Measurements from ENCODE around the gene SYTL2.
A peak's percentile ranks its signal among the peaks of the same experiment; 100 is the strongest.
"Not testable (repeated sequence)": the region's sequence is repeated elsewhere in the genome, so short reads cannot be mapped to it uniquely, and the experiment has no call there.

The SYTL2 gene

DNA sequence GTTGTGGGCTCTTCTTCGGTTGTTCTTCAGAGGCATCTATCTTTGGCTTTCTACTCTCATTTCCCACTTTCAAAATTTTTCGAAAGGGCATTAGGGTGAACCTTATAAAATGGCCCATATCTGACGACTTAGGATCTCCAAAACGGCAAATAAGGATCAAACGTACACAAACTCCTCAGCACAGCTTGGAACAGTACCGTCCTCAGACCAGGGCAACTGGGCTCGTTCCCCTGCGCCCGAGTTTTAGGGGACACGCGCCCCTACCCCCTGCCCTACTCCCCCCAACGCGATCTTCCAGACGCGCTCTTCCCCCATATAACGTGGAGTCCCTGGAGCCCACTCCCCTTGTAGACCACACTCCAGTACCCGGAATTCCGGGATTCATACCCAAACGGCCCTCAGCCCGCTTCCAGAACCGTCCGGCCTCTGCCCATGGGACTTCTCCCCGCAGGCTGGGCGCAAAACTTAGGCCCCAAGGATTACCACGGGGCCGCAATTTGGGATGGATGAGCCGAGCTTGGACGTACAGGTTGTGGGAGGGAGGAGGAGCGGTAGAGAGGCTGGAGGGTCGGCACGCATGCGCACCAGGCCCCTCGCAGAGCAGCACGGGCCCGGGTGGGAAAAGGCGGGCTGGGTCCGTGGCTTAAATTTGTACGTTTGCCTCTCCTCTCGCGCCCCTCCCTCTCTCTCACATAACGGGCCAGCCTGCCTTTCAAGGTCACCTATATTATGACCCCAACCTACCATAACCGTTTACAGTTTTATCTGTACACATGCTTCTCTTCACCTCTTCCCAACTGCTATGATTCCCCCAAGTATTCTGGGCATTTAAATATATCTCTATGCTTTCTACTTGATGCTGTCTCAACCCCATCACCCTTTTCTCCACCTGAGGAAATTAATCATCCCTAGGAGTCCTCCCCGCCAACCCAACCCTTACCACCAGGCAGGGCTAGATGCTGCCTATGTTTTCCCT is 128.3 kb downstream of the SYTL2 start:
- peak; percentile 43 for DNase-seq (ENCODE audit: low read depth)

DNA sequence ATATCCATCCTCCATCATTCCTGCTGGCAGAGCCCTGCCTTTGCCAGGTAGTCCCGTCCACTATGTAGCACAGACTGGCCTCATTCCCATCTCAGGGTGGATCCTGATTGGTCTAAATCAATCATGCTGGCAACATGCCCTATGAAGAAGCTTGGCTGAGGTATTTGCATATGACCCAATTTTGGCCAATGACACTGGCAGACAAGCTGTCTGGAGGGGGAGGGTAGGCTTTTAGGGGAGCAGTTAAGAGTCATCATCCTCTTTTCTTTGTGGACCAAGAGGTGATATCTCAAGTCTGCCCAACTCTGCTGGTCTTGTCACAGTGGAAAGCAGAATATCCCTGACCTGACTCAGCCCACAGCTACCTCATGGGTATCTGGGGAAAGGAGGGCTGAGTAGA is 130.0 kb downstream of the SYTL2 start:
- DNase-seq (ENCODE audit: low read depth): no peak

DNA sequence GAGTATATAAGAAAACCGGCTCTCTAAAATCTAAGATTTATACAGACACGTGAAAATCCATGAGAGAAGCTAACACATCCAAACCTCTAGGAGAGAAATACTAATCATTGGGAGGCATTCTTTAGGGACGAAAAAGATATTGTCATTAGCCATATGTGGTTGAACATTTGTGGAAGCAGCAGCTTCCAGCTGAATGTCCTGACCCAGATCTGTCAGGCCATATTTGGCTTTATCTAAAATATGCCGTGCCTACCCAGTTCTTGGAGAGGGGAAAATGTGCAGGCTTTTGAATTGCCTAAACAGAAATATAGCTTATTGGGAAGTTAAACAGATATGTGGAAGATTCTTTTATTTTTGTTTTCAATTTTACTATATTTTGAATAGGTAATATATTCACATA is 131.4 kb downstream of the SYTL2 start:
- no peak for DNase-seq (ENCODE audit: low read depth)

DNA sequence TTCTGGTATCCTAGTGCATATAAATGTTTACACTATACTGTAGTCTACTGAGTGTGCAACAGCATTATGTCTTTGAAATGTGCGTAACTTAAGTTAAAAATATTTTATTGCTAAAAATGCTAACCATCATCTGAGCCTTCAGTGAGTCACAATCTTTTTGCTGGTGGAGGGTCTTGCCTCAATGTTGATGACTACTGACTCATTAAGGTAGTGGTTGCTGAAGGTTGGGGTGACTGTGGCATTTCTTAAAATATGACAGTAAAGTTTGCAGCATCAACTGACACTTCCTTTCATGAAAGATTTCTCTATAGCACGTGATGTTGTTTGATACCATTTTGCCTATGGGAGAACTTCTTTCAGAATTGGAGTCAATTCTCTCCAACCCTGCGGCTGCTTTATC is 137.5 kb downstream of the SYTL2 start:
- DNase-seq (ENCODE audit: low read depth): no peak

DNA sequence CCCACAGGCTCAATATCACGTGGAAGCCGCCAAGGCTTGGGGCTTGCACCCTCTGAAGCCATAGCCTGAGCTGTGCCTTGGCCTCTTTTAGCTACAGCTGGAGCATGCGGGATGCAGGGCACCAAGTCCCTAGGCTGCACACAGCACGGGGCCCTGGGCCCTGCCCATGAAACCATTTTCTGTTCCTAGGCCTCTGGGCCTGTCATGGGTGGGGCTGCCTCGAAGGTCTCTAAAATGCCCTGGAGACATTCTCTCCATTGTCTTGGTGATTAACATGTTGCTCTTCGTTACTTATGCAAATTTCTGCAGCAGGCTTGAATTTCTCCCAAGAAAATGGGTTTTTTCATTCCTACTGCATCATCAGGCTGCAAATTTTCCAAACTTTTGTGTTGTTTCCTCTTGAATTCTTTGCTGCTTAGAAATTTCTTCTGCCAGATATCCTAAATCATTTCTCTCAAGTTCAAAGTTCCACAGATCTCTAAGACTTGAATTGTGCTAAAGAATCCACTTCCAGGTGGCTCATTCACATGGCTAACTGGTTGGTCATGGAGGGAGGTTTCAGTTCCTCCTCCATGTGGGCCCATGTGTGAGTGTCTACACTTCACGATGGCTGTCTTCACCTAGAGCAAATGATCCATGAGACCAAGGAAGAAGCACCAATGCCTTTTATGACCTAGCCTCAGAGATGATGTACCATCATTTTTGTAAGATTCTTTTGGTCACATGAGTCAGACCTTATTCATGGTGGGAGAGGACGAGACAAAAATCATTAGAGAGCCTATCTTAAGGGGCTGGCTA is 138.6 kb downstream of the SYTL2 start:
- no peak for DNase-seq (ENCODE audit: low read depth)

DNA sequence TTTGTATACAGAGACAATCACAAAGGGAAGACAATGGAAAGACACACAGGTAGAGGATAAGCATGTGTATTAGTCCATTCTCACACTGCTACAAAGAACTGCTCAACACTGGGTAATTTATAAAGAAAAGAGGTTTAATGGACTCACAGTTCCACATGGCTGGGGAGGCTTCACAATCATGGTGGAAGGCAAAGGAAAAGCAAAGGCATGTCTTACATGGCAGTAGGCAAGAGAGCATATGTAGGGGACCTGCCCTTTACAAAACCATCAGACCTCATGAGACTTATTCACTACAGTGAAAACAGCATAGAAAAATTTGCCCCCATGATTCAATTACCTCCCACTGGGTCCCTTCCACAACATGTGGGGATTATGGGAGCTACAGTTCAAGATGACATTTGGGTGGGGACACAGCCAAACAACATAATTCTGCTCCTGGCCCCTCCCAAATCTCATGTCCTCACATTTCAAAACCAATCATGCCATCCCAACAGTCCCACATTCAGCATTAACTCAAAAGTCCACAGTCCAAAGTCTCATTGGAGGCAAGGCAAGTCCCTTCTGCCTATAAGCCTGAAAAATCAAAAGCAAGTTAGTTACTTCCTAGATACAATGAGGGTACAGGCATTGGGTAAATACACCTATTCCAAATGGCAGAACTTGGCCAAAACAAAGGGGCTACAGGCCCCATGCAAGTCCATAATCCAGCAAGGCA is 139.8 kb downstream of the SYTL2 start:
- DNase-seq (ENCODE audit: low read depth): not testable (repeated sequence)

DNA sequence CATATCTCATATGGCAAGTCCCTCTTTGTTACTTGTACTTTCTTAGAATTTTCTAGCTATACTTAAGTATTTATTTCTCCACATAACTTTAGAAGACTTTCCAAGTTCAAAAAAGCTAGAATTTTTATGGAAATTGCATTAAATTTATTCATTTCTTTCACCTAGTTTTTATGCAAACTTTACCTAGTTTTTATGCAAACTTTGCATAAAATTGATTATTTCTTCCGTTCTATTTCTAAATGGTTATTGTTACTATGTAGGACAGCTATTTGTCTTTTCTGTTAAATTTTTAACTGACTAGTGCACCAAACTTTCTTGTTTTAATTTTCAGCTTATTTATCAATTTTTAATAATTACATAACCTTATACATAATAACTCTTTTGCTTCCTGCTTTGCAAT is 142.8 kb downstream of the SYTL2 start:
- DNase-seq (ENCODE audit: low read depth): no peak

DNA sequence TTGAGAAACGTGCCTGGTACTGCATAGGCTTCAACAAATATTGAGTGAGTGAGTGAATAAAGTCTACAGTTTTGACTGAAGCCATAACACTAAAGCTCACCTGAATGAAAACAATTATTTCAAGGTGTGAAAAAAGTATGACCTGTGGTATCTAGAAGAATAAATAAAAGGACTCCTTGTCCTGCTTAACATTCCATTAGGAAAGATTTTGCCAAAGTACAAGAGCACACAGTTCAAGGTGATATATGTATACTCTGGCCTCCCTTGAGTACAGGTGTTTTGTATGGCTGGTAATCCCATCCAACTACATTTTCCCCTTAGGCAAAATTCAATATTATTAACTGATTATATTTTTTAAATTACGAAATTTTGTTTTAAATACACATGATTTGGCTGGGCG is 144.3 kb downstream of the SYTL2 start:
- no peak for DNase-seq (ENCODE audit: low read depth)

DNA sequence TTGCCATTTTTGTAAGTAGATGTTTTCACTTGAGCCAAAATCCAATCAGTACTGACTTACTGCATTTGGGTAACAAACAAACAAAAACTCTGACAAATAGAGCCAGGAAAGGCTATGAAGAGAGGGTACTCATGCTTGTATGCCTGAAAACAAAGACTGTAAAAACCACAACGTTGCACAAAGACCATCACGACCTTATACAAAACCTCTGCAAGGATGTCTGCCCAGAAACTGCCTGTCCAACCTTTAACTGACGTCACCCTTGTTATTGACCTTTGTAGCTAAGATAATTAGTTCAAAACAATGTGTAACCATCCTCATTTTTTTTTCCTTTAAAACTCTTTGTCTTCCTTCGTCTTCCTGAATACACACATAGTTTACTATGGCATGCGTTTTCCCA is 145.2 kb downstream of the SYTL2 start:
- DNase-seq (ENCODE audit: low read depth): no peak

DNA sequence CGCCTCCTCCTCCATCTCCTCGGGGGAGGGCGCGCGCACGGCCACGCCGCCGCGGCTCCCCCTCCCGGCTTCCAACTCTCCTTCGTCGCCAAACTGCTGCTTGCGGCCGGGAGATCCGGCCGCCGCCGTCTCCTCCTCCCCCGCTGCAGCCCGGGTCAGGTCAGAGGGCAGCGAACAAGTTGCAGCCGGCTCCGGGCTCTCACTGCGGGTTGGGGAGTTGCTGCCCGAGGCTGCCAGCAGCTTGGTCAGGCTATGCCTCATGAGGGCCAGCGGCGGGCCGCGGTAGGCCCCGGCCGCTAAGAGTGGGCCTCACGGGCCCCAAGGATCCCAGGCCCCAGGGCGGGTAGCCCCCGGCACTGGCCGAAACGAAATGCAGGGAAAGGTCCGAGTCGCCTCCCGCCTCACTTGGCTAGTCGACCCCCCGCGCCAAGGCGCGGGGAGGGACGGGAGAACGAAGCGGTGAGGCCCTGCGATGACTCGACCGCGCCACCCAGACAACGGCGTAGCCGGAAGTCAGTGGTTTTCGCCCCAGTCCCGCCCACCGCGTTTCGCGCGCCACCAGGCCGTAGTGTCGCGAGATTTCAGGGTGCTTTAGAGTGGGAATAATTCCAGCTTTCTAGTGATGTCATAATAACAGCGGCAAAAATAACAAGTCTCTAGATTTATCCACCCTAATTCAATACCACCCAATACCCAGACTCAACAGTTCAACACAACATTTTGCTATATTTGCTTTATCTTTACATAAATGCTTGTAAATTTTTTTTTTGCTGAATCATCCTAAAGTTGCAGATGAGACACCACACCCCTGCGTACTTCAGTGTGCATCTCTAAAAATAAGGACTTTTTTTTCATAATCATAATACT is 146.1 kb downstream of the SYTL2 start, which contains the start of gene CREBZF:
CREBZF (minus strand) TSS at position 515 of the 867 bp plus-strand sequence; CDS start at position 261, 254 bp downstream.
- peak; percentile 88 for DNase-seq (ENCODE audit: low read depth)

DNA sequence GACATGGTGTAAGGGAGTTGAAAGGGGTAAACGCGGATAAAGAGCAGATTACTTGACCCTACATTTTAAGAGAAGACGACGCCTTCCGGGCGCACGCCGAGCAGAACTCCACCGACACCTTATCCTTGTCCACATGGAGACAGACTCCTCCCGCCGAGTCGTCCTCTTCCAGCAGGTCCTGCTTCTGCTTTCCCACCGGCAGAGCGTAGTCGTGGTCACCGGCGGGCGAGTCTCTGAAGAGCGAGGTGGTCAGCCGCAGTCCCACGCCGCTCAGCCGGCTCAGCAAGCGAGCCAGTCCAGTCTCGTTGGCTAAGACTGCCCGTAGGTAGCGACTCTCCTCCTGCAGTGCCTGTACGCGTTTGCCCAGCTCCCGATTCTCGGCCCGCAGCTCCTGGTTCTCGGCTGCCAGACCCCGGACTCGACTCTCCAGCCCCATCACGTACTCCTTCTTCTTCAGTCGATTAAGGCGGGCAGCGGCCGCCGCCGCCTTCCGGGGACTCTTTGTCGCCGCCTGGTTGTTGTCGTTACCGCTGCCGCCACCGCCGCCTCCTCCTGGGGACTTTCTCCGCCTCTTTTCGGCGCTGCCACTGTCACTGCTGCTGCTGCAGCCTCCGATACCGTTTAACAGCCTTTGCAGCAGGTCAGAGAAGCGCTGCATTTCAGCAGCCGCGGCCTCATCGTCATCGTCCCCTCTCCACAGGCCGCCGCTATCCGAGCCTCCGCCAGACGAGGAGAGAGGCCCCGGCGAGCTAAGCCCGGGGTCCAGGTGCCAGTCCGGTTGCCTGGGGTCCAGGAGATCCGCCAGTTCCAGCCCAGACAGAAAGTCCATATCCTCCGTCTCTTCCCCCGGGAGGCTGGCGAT is 147.0 kb downstream of the SYTL2 start:
- DNase-seq (ENCODE audit: low read depth): peak; percentile 73

DNA sequence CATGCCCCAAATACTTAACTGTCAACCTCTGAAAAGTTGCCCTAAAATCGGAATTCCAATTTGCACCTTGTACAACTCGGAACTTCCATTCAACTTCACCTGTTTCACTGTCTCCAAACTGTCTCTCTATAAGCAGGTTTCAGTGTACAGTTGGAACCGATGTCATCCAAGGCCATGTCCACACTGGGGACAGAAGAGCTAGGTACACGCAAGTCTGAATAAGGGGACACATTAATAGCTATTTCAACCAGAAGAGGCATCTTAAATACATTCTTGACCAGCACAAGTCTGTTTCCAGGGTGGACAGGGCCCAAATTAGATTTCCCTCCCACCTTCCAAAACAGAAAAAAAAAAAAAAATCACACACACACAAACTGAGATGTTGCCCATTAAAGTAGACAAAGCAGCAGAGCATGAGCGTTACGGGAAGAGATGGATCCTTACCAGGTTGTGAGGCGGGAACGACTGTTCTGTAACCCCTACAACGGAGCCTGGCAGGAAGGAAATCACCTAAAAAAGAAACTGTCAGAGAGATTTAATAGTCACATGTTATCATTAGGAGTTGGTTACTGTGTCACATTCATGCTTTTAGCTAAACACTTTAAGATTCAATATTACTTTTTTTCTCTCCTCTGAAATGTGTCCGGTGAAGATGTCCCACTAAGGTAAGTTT is 147.7 kb downstream of the SYTL2 start:
- DNase-seq (ENCODE audit: low read depth): no peak

DNA sequence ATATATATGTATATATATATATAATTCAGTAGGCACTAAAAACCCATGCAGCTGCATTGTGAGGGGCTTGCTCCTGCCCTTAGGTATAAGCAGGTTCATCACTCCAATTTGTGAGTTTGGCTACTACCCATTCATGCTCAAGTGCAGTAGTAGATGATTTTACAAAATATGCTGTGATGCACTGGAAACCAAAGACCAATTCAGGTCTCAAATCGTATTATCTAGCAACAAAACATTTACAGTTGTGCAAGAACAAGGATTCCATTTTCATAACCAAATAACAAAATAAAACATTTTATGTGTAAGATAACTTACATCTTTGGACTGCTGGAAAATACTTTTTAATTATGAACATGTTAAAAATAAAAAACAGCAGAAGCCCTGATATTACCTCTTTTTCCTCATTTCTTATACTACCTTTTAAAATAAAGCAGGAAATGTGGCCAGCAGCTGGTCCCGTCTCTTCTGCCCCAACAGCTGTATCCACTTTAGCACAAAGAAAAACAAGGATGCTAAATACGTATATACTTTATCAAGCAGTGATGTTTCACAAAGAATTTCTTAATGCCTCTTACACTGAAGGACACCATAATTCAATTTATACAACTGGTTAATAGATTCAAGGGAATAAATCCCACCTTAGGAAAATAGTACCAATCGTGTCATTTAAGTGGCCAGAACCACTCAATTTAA is 148.8 kb downstream of the SYTL2 start:
- DNase-seq (ENCODE audit: low read depth): no peak

DNA sequence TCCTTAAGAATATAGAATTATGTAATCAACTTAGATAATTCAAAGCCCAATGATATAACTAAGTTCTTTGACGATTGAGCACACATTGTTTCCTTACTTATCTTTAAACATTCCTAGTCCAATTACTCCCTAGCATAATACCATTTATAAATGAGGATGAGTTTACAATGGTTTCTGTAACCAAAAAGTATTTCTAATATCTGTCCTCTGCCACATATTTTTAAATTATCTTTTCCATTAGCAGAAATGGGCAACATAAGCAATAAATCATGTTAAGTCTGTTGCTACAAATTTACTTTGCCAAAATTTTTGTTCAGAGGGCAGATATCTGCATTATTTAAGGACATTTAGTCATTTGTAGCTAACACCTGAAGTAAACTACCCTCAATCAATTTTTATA is 152.8 kb downstream of the SYTL2 start:
- DNase-seq (ENCODE audit: low read depth): no peak

DNA sequence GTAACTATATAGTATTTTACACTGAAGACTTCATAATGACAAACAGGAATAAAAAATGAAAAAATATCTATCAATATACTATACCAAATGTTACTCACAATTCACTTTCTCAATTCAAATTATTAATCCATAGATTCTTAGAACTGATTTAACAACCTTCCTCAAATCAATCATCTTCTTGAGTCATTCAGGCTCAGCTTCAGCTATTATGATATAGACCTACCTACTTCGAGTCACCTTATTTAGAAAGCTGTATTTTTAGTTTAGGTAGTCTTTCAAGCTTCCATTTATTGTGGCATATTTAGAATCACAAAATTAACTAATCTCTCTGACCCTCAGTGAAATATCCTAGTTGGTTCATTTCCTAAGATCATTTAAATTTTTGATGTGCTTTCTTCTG is 154.2 kb downstream of the SYTL2 start:
- DNase-seq (ENCODE audit: low read depth): no peak

DNA sequence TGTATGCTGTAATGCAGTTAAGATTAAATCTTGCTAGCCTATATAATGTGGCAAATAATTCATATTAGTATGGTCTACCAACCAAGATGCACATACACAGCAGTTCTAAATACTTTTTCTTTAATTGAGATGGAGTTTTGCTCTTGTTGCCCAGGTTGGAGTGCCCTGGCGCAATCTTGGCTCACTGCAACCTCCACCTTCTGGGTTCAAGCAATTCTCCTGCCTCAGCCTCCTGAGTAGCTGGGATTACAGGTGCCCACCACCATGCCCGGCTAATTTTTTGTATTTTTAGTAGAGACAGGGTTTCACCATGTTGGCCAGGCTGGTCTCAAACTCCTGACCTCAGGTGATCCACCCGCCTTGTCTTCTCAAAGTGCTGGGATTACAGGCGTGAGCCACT is 156.6 kb downstream of the SYTL2 start:
- not testable (repeated sequence) for DNase-seq (ENCODE audit: low read depth)

DNA sequence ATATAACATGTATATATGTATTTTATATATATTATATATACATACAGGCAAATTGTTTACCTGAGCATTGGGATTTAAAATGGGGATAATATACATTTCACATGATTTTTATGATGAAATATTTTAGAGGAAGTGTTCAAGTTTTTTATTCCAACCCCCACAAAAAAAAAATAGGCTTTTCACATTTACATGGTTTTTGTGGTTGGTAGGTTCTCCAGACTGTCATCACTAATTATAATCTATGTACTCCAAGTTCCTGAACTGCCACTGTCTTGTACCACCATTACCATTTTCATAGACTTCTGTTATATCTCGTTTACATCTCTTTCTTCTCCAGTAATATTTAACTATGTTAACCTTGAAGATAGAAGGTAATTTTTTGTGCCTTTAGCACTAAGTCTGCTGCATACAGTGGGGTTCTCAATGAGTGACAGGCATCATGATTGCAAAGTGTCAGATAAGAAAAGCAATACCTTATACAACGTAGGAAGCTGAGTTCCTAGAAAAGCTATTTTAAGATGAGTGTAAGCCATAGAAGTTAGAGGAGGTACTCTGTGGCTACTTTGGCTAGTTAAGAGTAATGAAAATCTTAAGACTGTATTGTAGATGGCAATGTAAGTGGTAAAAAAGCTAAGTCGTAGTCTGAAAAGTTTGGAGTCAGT is 158.0 kb downstream of the SYTL2 start:
- DNase-seq (ENCODE audit: low read depth): no peak

DNA sequence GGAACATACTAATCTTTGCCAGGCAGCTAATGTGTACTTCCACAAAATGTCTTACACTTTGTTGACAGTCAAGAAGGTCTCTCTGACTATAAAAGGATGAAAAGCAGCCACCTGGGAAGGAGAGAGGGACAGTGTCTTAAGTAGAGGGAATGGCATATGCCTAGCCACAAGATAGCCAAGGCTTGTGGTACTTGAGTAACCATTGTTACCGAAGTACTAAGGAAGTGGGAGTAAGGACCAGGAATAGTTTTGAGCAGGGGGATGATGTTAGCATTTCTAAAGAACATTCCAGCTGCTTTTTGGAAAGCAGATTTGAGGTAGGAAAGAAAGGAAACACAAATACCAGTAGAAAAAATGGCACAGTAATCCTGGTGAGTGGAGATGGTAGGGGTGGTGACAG is 159.8 kb downstream of the SYTL2 start:
- no peak for DNase-seq (ENCODE audit: low read depth)
